Posterior vena cava (tissue), 2 donors: ENCODE measurements around the gene ZSWIM1. TPM values are rescaled to one million over a fixed set of nuclear protein-coding genes. Genes with fewer than 3 reads are reported as not detected.
"Not testable (repeated sequence)": the region's sequence is repeated elsewhere in the genome, so short reads cannot be mapped to it uniquely, and the experiment has no call there.

ENCODE experiments used
- DNase-seq: peaks from one replicate; pipeline ENCODE4 v3.0.0-alpha.2; 2020; ENCODE audit warnings: low spot score
- intact Hi-C, 2 donors: fragments of 100-400 bp; cut with DNase I; formaldehyde crosslinking; loops; one replicate each; pipeline versions ENCODE4 v1.14.1 to v1.14.2; 2022 to 2023
- total RNA-seq, 2 donors: library from RNA; stranded (reverse); fragmentation: NEBNext Ultra II Directional; extraction: Animal tissue kit (Norgen Biotek cat#: 25700); gene quantifications; one replicate each; pipeline ENCODE4 v1.2.1, GENCODE V29; 2021
- donor health status: DM: yes; HTN: yes; CAD: no.
- donor health status: DM: yes; HTN: yes; CAD: no.

Gene ZSWIM1
- total RNA-seq, 2 donors from 2014 or later, result 6.5 to 7.0 TPM

DNA sequence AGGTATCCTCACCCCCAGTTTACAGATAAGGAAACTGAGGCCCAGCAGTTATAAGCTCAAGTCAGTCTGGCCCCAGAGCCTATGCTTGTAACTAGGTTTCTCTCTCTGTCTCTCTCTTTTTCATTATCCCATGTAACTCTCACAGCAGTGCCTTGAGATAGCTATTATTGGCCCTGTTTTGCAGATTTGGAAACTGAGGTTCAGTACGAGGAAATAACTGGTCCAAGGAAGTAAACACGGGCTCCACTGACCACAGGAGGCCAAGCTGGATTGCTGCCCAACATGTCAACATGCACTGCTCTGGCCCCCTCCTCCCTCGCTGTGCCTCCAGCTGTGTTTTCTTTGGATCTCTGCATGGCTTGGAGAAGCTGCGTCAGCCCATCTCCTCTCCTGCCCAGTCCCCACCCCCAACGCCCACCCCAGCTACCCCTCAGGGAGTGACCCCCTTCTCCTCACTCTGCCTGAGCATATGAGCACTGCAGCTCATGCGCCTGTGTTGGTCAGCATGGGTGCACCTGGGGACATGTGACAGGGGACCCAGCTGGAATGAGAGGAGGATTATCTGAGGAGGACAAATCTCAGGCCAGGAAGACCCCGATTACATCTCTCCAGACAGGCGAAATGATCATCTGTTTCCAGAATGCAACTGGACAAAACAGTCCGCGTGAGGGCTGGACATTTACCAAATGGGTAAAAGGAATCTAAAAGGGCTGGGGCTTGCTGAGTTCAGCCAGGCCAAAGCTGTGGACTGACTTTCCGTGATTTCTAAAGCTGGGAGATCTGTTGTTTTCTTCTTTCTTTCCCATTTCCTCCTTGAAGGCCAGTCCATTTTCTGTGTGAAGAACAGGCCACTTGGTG, 38.7 kb downstream of the ZSWIM1 start:
- intact Hi-C loops, result no loop called here
- DNase-seq, result no peak

DNA sequence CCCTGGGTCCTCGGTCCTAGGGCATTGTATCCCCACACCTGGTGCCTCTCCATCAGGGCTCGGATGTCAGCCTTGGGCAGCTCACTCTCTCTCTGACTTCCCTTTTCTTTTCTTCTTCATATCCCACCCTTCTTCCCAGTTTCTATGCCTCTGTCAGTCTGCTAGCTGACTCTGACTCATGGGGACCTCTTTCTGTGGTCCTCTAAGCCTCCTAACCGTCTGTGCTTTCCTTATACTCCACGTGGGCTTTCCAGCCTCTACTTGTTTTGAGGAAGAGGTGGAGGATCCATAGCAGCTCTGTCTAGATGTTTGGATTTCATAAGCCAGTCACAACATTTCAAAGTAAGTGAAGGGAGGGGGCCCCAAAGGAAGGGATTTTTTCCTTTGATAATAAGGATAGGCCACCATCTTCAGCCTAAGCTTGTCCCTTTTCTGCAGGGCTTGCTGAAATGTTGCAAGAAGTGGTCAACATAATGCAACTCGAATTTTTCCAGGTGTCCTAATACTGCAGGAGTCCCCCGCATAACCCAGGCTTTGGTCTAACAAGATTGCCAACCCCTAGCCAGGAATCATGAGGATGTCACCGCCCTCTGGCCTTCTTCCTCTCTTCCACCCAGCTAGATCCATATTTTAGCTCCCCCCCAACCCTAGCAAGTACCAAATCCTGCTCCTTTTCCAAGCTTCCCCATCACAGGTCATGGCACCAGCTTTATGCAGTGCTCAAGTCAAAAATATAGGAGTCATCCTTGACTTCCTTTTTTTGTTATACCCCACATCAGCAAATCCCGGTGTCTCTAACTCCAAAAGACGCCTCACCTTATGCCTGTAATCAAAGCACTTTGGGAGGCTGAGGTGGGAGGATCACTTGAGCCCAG, 39.7 kb downstream of the ZSWIM1 start:
- DNase-seq, result no peak

DNA sequence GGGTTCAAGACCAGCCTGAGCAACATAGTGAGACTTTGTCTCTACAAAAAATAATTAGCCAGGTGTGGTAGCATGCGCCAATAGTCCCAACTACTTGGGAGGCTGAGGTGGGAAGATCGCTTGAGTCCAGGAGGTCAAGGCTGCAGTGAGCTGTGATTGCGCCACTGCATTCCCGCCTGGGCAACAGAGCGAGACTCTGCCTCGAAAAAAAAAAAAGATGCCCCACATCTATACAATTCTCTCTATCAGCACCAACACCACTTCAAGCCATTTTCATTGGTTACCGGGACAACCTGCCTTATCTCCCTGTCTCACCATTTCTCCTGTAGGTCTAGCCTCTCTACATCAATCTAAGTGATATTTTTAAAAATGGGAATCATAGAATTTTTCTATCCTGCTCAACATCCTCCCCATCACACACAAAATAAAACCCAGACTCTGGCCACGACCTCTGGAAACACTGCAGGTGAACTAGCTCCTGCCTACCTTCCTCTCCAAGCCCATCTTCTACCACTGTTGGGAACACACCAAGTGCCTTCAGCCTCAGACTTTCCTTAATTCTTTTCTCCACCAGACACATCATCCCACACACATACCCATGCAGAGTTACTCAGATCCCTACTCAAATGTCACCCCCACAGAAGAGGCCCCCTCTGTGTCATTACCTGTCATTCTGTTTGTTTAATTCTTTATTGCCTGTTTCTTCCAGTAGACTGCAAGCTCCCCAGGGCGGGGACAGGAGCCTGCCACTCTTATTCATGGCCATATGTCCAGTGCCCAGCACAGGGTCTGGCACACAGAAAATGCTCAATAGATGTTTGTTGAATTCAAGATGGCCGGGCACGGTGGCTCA, 40.5 kb downstream of the ZSWIM1 start:
- DNase-seq, result no peak
- intact Hi-C loops, result no loop called here

More for the DNA sequence above, 39.7 kb downstream of the ZSWIM1 start:
- intact Hi-C loops, result no loop called here

DNA sequence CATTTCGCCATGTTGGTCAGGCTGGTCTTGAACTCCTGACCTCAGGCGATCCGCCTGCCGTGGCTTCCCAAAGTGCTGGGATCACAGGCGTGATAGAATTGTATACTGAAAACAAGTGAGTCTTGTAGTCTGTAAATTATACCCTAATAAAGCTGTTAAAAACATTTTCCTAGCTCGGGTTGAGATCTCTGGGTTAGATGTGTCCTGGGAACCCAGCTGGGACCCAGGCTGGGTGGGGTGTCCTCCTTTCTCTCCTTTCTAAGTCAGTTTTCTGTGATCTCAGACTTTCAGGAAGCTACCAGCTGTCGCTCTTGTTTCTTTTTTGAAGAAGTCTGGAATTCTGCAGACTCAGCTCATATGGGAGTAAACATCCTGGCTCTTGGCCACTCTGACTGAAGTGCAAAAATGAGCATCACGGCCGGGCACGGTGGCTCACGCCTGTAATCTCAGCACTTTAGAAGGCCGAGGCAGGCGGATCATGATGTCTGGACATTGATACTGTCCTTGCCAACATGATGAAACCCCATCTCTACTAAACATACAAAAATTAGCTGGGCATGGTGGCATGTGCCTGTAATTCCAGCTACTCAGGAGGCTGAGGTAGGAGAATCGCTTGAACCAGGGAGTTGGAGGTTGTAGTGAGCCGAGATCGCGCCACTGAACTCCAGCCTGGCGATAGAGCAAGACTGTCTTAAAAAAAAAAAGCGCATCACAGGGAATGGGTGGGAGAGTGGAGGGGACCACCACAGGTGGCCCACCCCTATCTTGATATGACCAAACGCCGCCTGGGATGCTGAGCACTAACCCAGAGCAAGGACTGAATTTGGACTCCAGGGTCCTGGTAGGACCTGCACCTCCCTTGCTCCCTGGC, 43.6 kb downstream of the ZSWIM1 start:
- peak; percentile 90 for DNase-seq
- intact Hi-C loops, result no loop called here

DNA sequence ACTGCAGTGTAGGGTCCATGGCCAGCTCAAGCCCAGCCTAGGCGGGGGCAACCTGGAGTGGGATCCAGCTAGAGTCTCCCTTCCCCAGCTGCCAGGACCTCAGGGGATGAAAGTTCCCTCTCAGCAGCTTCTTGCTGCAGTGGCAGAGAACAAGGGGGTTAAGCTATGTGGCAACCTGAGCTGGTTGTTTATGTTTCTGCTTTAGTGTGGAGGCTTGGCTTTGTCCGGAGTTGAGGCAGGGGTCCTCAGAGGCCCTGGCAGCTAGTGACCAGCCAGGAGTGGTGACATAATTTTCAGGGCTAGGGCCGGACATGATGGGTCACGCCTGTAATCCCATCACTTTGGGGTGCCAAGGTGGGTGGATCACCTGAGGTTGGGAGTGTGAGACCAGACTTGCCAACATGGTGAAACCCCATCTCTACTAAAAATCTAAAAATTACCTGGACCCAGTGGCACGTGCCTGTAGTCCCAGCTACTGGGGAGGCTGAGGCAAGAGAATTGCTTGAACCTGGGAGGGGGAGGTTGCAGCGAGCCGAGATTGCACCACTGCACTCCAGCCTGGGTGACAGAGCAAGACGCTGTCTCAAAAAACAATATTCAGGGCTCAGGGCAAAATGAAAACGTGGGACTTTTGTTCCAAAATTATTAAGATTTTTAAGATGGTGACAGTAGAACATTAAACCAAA, 44.9 kb downstream of the ZSWIM1 start:
- no peak for DNase-seq
- intact Hi-C loops, result no loop called here

DNA sequence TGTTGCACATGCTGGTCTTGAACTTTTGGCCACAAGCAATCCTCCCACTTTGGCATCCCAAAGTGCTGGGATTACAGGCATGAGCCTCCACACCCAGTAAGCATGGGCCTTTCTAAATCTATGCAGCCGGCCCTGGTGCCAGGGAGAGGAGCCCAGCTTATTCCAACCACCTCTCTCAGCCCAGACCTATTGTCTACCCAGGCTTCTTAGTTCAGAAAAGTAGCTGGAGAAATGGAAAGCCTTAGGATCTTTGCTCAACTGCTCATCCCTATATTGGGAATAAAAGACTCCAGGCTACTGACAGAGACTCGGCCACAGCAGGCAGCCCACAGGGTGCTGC, 45.7 kb downstream of the ZSWIM1 start:
- intact Hi-C loops, result no loop called here
- DNase-seq, result no peak

DNA sequence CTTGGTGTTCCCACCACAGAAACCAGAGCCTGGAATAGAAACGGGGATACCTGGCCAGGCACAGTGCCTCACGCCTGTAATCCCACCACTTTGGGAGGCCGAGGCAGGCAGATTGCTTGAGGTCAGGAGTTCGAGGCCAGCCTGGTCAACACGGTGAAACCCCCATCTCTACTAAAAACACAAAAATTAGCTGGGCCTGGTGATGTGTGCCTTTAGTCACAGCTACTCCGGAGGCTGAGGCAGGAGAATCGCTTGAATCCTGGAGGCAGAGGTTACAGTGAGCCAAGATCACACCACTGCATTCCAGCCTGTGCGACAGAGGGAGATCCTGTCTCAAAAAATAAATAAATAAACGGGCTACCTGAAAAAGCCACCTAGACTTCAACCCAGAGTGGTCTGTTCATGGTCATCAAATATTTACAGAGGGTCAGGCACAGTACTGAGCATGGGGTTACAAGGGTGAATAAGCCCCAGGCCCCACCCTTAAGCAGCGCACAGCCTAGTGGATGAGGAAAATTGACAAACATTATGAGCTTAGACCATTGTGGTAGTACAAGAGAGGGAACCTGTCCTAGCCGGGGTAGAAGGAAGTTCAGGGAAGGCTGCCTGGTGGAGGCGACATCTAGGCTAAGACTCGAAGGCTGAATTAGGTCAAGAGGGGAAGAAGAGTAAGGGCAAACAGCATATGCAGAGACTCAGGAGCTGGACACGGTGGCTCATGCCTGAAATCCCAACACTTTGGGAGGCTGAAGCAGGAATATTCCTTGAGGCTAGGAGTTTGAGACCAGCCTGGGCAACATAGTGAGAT, 46.2 kb downstream of the ZSWIM1 start:
- DNase-seq, result no peak
- intact Hi-C loops, result no loop called here

DNA sequence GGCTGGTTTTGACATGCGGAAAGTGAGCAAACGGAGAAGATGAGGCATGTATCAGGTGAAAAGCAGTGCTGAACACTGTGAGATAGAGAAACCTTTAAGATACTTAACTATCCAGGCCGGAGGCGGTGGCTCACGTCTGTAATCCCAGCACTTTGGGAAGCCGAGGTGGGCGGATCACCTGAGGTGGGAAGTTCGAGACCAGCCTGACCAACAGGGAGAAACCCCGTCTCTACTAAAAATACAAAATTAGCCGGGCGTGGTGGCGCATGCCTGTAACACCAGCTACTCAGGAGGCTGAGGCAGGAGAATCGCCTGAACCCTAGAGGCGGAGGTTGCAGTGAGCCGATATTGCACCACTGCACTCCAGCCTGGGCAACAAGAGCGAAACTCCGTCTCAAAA, 50.7 kb downstream of the ZSWIM1 start:
- intact Hi-C loops, result loop anchor here in 1 of 2 donors (10.0 kb wide), 1 partner anchor 107 kb away; the partner anchor contains the start of gene TNNC2
- not testable (repeated sequence) for DNase-seq

DNA sequence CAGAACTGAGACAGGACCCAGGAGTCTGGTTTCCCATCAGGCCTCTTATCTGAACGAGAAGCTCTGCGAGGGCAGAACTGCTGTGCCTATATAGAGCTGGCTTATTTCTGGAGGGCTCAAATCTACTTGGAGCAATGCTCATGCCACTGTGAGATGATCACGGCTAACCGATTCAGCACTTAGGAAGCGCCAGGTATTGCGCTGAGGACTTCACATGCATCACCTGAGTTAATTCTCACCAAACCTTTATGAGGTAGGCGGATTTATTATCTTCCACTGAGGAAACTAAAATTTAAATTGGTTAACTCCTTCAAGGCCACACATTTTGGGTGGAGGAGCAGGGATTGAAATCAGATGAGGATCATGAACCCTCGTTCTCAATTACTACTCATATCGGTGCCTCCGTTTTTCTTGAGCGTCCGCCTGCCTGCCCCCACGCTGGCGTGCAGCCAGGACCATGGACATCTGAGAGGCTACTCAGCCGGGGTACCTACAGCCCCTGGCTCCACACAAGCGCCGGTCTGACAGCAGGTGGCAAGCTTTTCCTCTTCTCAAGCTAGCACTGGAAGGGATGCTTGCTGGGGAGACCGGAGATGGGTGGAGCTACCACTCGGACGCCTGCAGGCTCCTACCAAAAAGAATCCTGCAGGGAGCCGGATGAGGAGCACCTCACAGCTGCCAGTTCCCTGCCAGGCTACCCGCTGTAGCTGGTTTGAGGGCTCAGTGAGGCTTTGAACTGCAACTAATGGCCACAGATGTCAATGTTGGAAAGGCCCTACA, 52.4 kb downstream of the ZSWIM1 start:
- intact Hi-C loops, result loop anchor here in 1 of 2 donors (10.0 kb wide), 1 partner anchor 109 kb away; the partner anchor contains the start of gene TNNC2
- DNase-seq, result peak; percentile 87

DNA sequence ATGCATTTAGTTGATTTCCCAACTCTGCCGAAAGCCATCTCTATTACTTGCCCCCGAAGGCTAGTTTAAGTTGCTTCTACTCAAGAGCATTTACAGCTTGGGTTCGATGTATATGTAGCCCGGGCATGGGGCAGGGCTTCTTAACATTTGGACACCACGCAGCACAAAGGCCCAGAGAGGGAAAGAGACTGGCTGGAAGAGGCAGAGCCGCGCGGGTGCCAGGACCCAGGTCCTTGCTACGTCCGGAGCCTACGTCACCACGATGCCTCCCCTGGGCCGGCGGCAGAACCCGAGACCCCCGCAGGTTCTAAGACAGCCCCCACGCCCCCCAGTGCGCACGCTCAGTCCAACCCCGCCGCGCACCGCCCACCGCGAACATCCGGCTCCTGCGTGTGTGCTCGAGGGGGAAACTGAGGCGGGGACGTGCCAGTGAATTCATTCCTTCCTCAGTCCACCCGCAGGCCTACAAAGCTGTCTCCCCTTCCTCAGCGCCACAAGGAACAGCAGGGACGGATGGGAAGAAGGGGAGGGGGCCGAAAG, 53.1 kb downstream of the ZSWIM1 start:
- intact Hi-C loops, result loop anchor here in 1 of 2 donors (10.0 kb wide), 1 partner anchor 109 kb away; the partner anchor contains the start of gene TNNC2
- DNase-seq, result peak; percentile 91

Other genes with a start within 250 kb of the ZSWIM1 start
- gene WFDC9, start 249.9 kb upstream of the ZSWIM1 start, total RNA-seq, result not detected
- not detected for gene WFDC11, start 211.0 kb upstream of the ZSWIM1 start, total RNA-seq
- not detected for gene WFDC13, start 179.2 kb upstream of the ZSWIM1 start, total RNA-seq
- under 1 TPM in 1 of 2 donors, not detected in 1; 0.48 TPM for gene WFDC10B, start 176.2 kb upstream of the ZSWIM1 start, total RNA-seq
- not detected for gene SPINT4, start 158.9 kb upstream of the ZSWIM1 start, total RNA-seq
- 1 to 10 TPM in 1 of 2 donors, not detected in 1; 4.7 TPM for gene WFDC3, start 89.3 kb upstream of the ZSWIM1 start, total RNA-seq
- 10 to 100 TPM; 20.3 to 23.7 TPM for gene DNTTIP1, start 89.3 kb upstream of the ZSWIM1 start, total RNA-seq
- gene UBE2C, start 68.6 kb upstream of the ZSWIM1 start, total RNA-seq, result under 1 TPM in 1 of 2 donors, not detected in 1; 0.79 TPM
- under 1 TPM; 0.48 to 0.60 TPM for gene TNNC2, start 53.9 kb upstream of the ZSWIM1 start, total RNA-seq
- gene SNX21, start 47.4 kb upstream of the ZSWIM1 start, total RNA-seq, result 10 to 100 TPM; 35.8 to 55.4 TPM
- 10 to 100 TPM; 12.2 to 14.1 TPM for gene ACOT8, start 23.8 kb upstream of the ZSWIM1 start, total RNA-seq
- gene ZSWIM3, start 23.6 kb upstream of the ZSWIM1 start, total RNA-seq, result 1 to 10 TPM; 2.3 to 2.5 TPM
- gene SPATA25, start 6.4 kb downstream of the ZSWIM1 start, total RNA-seq, result 1 to 10 TPM in 1 of 2 donors, under 1 TPM in 1; 1.00 to 9.6 TPM
- 10 to 100 TPM; 10.0 to 35.4 TPM for gene NEURL2, start 10.0 kb downstream of the ZSWIM1 start, total RNA-seq
- 100 to 1,000 TPM in 1 of 2 donors, 10 to 100 TPM in 1; 81.2 to 112 TPM for gene CTSA, start 10.1 kb downstream of the ZSWIM1 start, total RNA-seq
- 100 to 1,000 TPM; 134 to 689 TPM for gene PLTP, start 30.9 kb downstream of the ZSWIM1 start, total RNA-seq
- 10 to 100 TPM; 27.3 to 35.7 TPM for gene PCIF1, start 53.5 kb downstream of the ZSWIM1 start, total RNA-seq
- 10 to 100 TPM; 12.6 to 13.7 TPM for gene ZNF335, start 91.0 kb downstream of the ZSWIM1 start, total RNA-seq
- gene MMP9, start 127.7 kb downstream of the ZSWIM1 start, total RNA-seq, result 10 to 100 TPM in 1 of 2 donors, 1 to 10 TPM in 1; 2.2 to 16.6 TPM
- under 1 TPM in 1 of 2 donors, not detected in 1; 0.48 TPM for gene SLC12A5, start 148.0 kb downstream of the ZSWIM1 start, total RNA-seq
- 10 to 100 TPM; 18.7 to 20.4 TPM for gene NCOA5, start 208.7 kb downstream of the ZSWIM1 start, total RNA-seq
- gene CD40, start 237.1 kb downstream of the ZSWIM1 start, total RNA-seq, result 10 to 100 TPM in 1 of 2 donors, 1 to 10 TPM in 1; 9.6 to 11.3 TPM